Caki2 (cell line): ENCODE results near the gene CAMK2A. TPM values are rescaled to one million over a fixed set of nuclear protein-coding genes. Genes with fewer than 3 reads are reported as not detected.

Experiments used
- DNase-seq: peaks from one replicate; pipeline ENCODE4 v3.0.0-alpha.2; 2015; ENCODE audit warnings: low read depth
- in situ Hi-C: cut with HindIII; loops from 2 replicates; pipeline ENCODE4 v1.10.0; 2016; ENCODE audit warnings: low sequenced_read_pairs, low pct_unique_long_range_greater_than_20kb, mixed read lengths
- total RNA-seq: library from RNA; depleted of rRNA; stranded (reverse); fragments of >200 nt; shearing (Covaris generic); gene quantifications from 2 replicates; pipeline ENCODE4 v1.2.3, GENCODE V29; 2014; ENCODE audit warnings: low replicate concordance; rRNA removed

The CAMK2A gene
- total RNA-seq, 1 experiment from 2014 or later: not detected

- in situ Hi-C loops: no loop called here
- DNase-seq: no peak
These were observed 115.3 kb downstream of the CAMK2A start for GRCh38 chr5:150174285-150174684.

DNA sequence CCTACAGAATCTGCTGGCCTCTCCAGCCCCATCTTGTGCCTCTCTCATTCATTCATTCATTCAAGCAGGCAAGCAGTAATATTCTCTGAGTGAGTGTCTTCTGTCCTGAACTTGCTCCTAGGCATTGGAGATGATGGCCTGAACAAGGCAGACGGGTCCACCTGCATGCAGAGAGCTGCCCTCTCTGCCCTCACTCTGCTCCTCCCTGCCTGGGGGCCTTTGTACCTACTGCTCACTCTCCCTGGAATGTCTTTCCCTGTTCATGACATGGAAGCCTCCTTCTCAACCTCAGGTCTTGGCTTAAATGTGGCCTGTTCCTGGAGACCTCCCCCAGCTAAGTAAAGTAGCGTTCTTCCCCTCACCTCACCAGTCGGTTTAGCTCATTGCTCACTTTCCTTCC is 116.4 kb downstream of the CAMK2A start:
- in situ Hi-C loops: no loop called here
- DNase-seq: no peak

- no peak for DNase-seq
- in situ Hi-C loops: no loop called here
These were observed 117.0 kb downstream of the CAMK2A start for GRCh38 chr5:150172556-150172955.

DNA sequence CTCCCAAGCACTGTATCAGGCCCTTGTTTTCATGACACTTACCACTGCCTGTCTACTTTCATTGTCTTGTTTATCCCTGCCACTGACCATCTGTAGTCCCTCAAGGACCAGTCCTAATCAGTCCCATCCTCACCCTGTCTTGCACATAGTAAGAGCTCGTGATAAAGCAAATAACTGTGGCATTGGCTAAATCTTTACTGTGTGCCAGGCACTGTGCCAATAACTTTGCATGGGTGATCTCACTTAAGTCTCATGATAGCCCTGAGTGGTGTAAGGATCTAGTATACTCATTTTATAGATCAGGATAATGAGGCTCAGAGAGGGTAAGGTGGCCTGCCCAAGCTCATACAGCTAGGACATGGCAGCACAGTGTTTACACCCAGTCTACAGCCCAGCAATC is 117.4 kb downstream of the CAMK2A start:
- in situ Hi-C loops: no loop called here

More for the DNA sequence above, 117.4 kb downstream of the CAMK2A start:
- DNase-seq: no peak

Other genes with a start within 250 kb of the CAMK2A start
- not detected in 2 replicates for gene CSF1R, start 203.2 kb downstream of the CAMK2A start, total RNA-seq
- gene PDGFRB, start 133.9 kb downstream of the CAMK2A start, total RNA-seq: 1.4 and 16.3 TPM in 2 replicates
- not detected in 2 replicates for gene CDX1, start 123.0 kb downstream of the CAMK2A start, total RNA-seq
- gene SLC6A7, start 99.7 kb downstream of the CAMK2A start, total RNA-seq: not detected in 2 replicates
- not detected in 2 replicates for gene ARSI, start 13.1 kb upstream of the CAMK2A start, total RNA-seq
- gene TCOF1, start 67.9 kb upstream of the CAMK2A start, total RNA-seq: 46.0 and 53.1 TPM in 2 replicates
- gene CD74, start 123.1 kb upstream of the CAMK2A start, total RNA-seq: 29.4 and 30.7 TPM in 2 replicates
- gene RPS14, start 160.0 kb upstream of the CAMK2A start, total RNA-seq: 3,085 and 3,454 TPM in 2 replicates
- gene NDST1, start 218.4 kb upstream of the CAMK2A start, total RNA-seq: 42.3 and 58.2 TPM in 2 replicates